CD14-positive monocyte (primary cell): ENCODE data around the gene RDX. TPM values are rescaled to one million over a fixed set of nuclear protein-coding genes. Genes with fewer than 3 reads are reported as not detected.

Source experiments
- DNase-seq, 3 donors: peaks; one replicate each; pipeline ENCODE4 v3.0.0-alpha.2; 2011 to 2022
- H2AFZ ChIP-seq: 2 replicates; pipeline ENCODE4 v1.6.0; 2012; ENCODE audit warnings: mild to moderate bottlenecking, low read depth, low read length, inconsistent platforms; ENCODE audit not compliant: insufficient read depth, poor library complexity, severe bottlenecking
- H3K27ac ChIP-seq, 2 donors: 1 replicate in 1 of 2; 2 replicates in 1 of 2; pipeline ENCODE4 v1.5.1; 2012 to 2013; ENCODE audit warnings: low read length in 2 of 2, control low read depth in 1 of 2, inconsistent platforms in 1 of 2, low read depth in 1 of 2, mild to moderate bottlenecking in 1 of 2
- H3K27me3 ChIP-seq, 2 donors: one replicate each; pipeline versions ENCODE4 v1.6.0 to v1.6.1; 2011 to 2013; ENCODE audit warnings: low read length in 2 of 2; ENCODE audit not compliant: control insufficient read depth in 2 of 2, insufficient read depth in 2 of 2
- H3K36me3 ChIP-seq, 2 donors: replicated peaks in 1 of 2; 1 replicate in 1 of 2; 2 replicates in 1 of 2; pipeline versions ENCODE4 v1.5.1 to v1.6.1; 2012 to 2013; ENCODE audit warnings: low read length in 2 of 2, control low read depth in 1 of 2, inconsistent platforms in 1 of 2, mild to moderate bottlenecking in 1 of 2; ENCODE audit not compliant: insufficient read depth in 2 of 2, control insufficient read depth in 1 of 2
- H3K4me1 ChIP-seq, 2 donors: 1 replicate in 1 of 2; 2 replicates in 1 of 2; pipeline versions ENCODE4 v1.5.1 to v1.6.1; 2012 to 2013; ENCODE audit warnings: low read length in 2 of 2, control low read depth in 1 of 2, inconsistent platforms in 1 of 2, mild to moderate bottlenecking in 1 of 2, moderate library complexity in 1 of 2; ENCODE audit not compliant: insufficient read depth in 2 of 2, control insufficient read depth in 1 of 2
- H3K4me2 ChIP-seq: replicated peaks from 2 replicates; pipeline ENCODE3; 2012; ENCODE audit warnings: low read length, moderate library complexity, mild to moderate bottlenecking; ENCODE audit not compliant: poor library complexity, severe bottlenecking; ENCODE audit errors: extremely low read depth
- H3K4me3 ChIP-seq, 3 experiments: fragments of 200-600 bp in 1 of 3; sonication (generic) in 1 of 3; replicated peaks in 1 of 3; 1 replicate in 2 of 3; 2 replicates in 1 of 3; pipeline ENCODE4 v1.5.1; 2011 to 2013; ENCODE audit warnings: low read length in 3 of 3, mild to moderate bottlenecking in 3 of 3, control low read depth in 2 of 3, low read depth in 2 of 3, inconsistent platforms in 1 of 3, moderate library complexity in 1 of 3
- H3K79me2 ChIP-seq: 2 replicates; pipeline ENCODE4 v1.6.0; 2012; ENCODE audit warnings: mild to moderate bottlenecking, control low read depth, inconsistent platforms, low read length, moderate library complexity; ENCODE audit not compliant: insufficient read depth
- H3K9ac ChIP-seq: 2 replicates; pipeline ENCODE4 v1.6.0; 2017; ENCODE audit warnings: low read length, mild to moderate bottlenecking; ENCODE audit not compliant: insufficient read depth, poor library complexity, severe bottlenecking
- H3K9me3 ChIP-seq, 2 donors: replicated peaks in 1 of 2; 1 replicate in 1 of 2; 2 replicates in 1 of 2; pipeline versions ENCODE4 v1.5.1 to v1.6.1; 2012 to 2013; ENCODE audit warnings: low read length in 2 of 2, control low read depth in 1 of 2; ENCODE audit not compliant: control insufficient read depth in 1 of 2, insufficient read depth in 1 of 2
- H4K20me1 ChIP-seq: 2 replicates; pipeline ENCODE4 v1.6.0; 2012; ENCODE audit warnings: mild to moderate bottlenecking, low read length, control low read depth, moderate library complexity; ENCODE audit not compliant: insufficient read depth
- H3K27ac Mint-ChIP-seq, 7 donors: one replicate each; pipeline ENCODE4 v1.8.0; 2020; ENCODE audit warnings: mild to moderate bottlenecking in 7 of 7, mixed read lengths in 7 of 7, moderate library complexity in 6 of 7, inconsistent platforms in 2 of 7
- H3K27me3 Mint-ChIP-seq, 3 donors: one replicate each; pipeline ENCODE4 v1.8.0; 2021 to 2022; ENCODE audit warnings: low read depth in 3 of 3, mild to moderate bottlenecking in 3 of 3, mixed read lengths in 3 of 3, moderate library complexity in 3 of 3, inconsistent platforms in 1 of 3
- H3K36me3 Mint-ChIP-seq, 2 donors: one replicate each; pipeline ENCODE4 v1.8.0; 2020; ENCODE audit warnings: mixed read lengths in 2 of 2, inconsistent platforms in 1 of 2, mild to moderate bottlenecking in 1 of 2
- H3K4me1 Mint-ChIP-seq: one replicate; pipeline ENCODE4 v1.8.0; 2020; ENCODE audit warnings: mild to moderate bottlenecking, mixed read lengths
- H3K4me3 Mint-ChIP-seq, 2 donors: one replicate each; pipeline ENCODE4 v1.8.0; 2020; ENCODE audit warnings: mild to moderate bottlenecking in 2 of 2, mixed read lengths in 2 of 2, moderate library complexity in 1 of 2
- H3K9me3 Mint-ChIP-seq, 7 donors: one replicate each; pipeline ENCODE4 v1.8.0; 2020 to 2022; ENCODE audit warnings: mixed read lengths in 7 of 7, mild to moderate bottlenecking in 6 of 7, moderate library complexity in 6 of 7, inconsistent platforms in 2 of 7
- WGBS: methylation state at CpG from one replicate; pipeline ENCODE4 v1.1.5; 2013; ENCODE audit warnings: missing lambda C conversion rate; ENCODE audit not compliant: insufficient coverage; 5-methylcytosine and 5-hydroxymethylcytosine counted together
- intact Hi-C, 2 donors: fragments of 100-400 bp; cut with micrococcal nuclease; formaldehyde crosslinking; loops; one replicate each; pipeline versions ENCODE4 v1.15.0 to v1.15.1; 2023
- polyA plus RNA-seq, 3 donors: library from polyadenylated mRNA; depleted of rRNA in 1 of 3; unstranded in 2 of 3; stranded (reverse) in 1 of 3; fragments of 300-500 nt in 2 of 3; fragments of >200 nt in 1 of 3; fragmentation: Illumina TruSeq in 2 of 3; gene quantifications; 1 replicate in 2 of 3; 2 replicates in 1 of 3; pipeline ENCODE4 v1.2.3, GENCODE V29; 2012 to 2021
- TF ChIP-seq, protein P1 (sequence below): fragments of 200-600 bp; IDR thresholded peaks from one replicate; pipeline ENCODE4 v1.8.0; 2022; ENCODE audit warnings: antibody characterized with exemption, mild to moderate bottlenecking

Gene RDX
- polyA plus RNA-seq, 3 donors: 11.9 to 22.0 (median 20.9) TPM

DNA sequence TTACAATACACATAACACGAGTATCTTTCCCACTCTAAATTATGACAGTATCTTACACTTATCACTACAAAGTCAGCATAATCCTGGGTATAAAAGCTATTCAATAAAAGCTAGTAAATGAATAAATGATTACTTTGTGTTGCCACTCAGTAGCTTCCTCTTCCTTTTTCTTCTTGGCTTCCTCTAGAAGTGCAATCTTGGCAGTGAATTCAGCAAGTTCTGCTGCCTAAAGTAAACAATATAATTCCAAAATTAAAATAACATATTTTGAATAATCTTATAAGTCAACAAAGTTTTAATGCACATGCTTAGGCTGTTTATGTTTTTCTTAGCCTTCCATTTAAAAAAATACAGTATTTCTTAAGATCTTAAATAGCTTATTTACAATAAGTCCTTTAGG lies 60.4 kb downstream of the RDX start:
- peaks cover 55 to 88% of the 10 kb centered on the region in 2 donors for H3K36me3 ChIP-seq

DNA sequence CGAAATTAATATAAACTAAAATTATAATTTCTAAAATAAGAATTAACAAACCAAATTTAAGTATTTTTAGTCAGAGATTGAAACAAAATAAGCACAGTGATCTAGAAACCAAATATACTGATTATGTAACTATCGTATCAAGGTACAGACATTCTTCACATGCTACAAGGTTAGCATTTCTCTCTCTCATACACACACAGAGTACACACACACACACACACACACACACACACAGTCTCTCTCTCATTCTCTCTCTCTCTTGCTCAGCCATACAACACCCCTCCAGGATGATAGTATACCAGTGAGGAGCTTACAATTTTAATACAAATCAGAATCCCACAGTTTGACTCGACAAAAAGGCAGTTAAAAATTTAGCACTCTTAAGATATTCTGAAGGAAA lies 66.0 kb downstream of the RDX start:
- H3K4me3 ChIP-seq: no peak overlapping the region
- H3K4me2 ChIP-seq: no peak overlapping the region
- no peak overlapping the region for H3K27ac ChIP-seq
- no peak overlapping the region for H3K4me3 Mint-ChIP-seq
- DNase-seq: no peak
- no peaks in the 10 kb centered on the region for H4K20me1 ChIP-seq
- WGBS: 100% methylated on average over 1 of the region's 3 CpGs
- peaks cover 0 to 3% (median 0%) of the 10 kb centered on the region in 7 donors for H3K9me3 Mint-ChIP-seq
- H3K27me3 Mint-ChIP-seq: no peaks in the 10 kb centered on the region
- no peak overlapping the region for H3K9ac ChIP-seq
- H3K9me3 ChIP-seq: no peaks in the 10 kb centered on the region
- no peaks in the 10 kb centered on the region for H3K79me2 ChIP-seq
- intact Hi-C loops: no loop called here
- TF ChIP-seq, protein P1, sequence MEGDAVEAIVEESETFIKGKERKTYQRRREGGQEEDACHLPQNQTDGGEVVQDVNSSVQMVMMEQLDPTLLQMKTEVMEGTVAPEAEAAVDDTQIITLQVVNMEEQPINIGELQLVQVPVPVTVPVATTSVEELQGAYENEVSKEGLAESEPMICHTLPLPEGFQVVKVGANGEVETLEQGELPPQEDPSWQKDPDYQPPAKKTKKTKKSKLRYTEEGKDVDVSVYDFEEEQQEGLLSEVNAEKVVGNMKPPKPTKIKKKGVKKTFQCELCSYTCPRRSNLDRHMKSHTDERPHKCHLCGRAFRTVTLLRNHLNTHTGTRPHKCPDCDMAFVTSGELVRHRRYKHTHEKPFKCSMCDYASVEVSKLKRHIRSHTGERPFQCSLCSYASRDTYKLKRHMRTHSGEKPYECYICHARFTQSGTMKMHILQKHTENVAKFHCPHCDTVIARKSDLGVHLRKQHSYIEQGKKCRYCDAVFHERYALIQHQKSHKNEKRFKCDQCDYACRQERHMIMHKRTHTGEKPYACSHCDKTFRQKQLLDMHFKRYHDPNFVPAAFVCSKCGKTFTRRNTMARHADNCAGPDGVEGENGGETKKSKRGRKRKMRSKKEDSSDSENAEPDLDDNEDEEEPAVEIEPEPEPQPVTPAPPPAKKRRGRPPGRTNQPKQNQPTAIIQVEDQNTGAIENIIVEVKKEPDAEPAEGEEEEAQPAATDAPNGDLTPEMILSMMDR: no peak
- no peak overlapping the region for H2AFZ ChIP-seq
- no peaks in the 10 kb centered on the region for H3K27me3 ChIP-seq
- H3K4me1 ChIP-seq: no peaks in the 10 kb centered on the region
- H3K36me3 ChIP-seq: peaks cover 58 to 87% of the 10 kb centered on the region in 2 donors
- H3K27ac Mint-ChIP-seq: peak overlapping the region in 1 of 7 donors; percentile 73
- H3K36me3 Mint-ChIP-seq: peaks cover 55 to 58% of the 10 kb centered on the region in 2 donors
- H3K4me1 Mint-ChIP-seq: no peaks in the 10 kb centered on the region

More for the DNA sequence above, 60.4 kb downstream of the RDX start:
- Histone ChIP-seq H3K27ac (peak overlapping the region in 1 of 2 donors; percentile 10), H3K9me3 (no peaks in the 10 kb centered on the region), H3K27me3 (no peaks in the 10 kb centered on the region), H3K79me2 (no peaks in the 10 kb centered on the region), H4K20me1 (no peaks in the 10 kb centered on the region), H3K9ac (no peak overlapping the region), H3K4me2 (no peak overlapping the region), H2AFZ (no peak overlapping the region), H3K4me1 (no peaks in the 10 kb centered on the region), H3K4me3 (no peak overlapping the region)
- intact Hi-C loops: no loop called here
- H3K27me3 Mint-ChIP-seq: no peaks in the 10 kb centered on the region
- no peak for DNase-seq
- peak overlapping the region in 1 of 7 donors; percentile 62 for H3K27ac Mint-ChIP-seq
- H3K36me3 Mint-ChIP-seq: peaks cover 66 to 76% of the 10 kb centered on the region in 2 donors
- H3K4me1 Mint-ChIP-seq: no peaks in the 10 kb centered on the region
- H3K4me3 Mint-ChIP-seq: no peak overlapping the region
- TF ChIP-seq, protein P1: no peak
- H3K9me3 Mint-ChIP-seq: no peaks in the 10 kb centered on the region
- WGBS: no CpG with 5 or more reads among the region's 1 CpG
